Hepatocyte (in vitro differentiated cells): ENCODE results near the gene RRP1. TPM values are rescaled to one million over a fixed set of nuclear protein-coding genes. Genes with fewer than 3 reads are reported as not detected.

Experiments used
- DNase-seq: peaks from one replicate; pipeline ENCODE4 v3.0.0-alpha.2; 2016; ENCODE audit warnings: low spot score
- H2AFZ ChIP-seq: fragments of 200-600 bp; sonication (generic); 2 replicates; pipeline ENCODE4 v1.6.0; 2016; ENCODE audit warnings: antibody characterized with exemption, mild to moderate bottlenecking
- H3K27ac ChIP-seq: fragments of 200-600 bp; sonication (generic); 2 replicates; pipeline ENCODE4 v1.5.1; 2016; ENCODE audit warnings: mild to moderate bottlenecking
- H3K27me3 ChIP-seq: fragments of 200-600 bp; sonication (generic); 2 replicates; pipeline ENCODE4 v1.6.1; 2016
- H3K36me3 ChIP-seq: fragments of 200-600 bp; sonication (generic); replicated peaks from 2 replicates; pipeline ENCODE4 v1.5.1; 2016; ENCODE audit warnings: low read depth; ENCODE audit not compliant: insufficient read depth
- H3K4me1 ChIP-seq: fragments of 200-600 bp; sonication (generic); 2 replicates; pipeline ENCODE4 v1.5.1; 2016; ENCODE audit warnings: mild to moderate bottlenecking, moderate library complexity; ENCODE audit not compliant: insufficient read depth
- H3K4me2 ChIP-seq: fragments of 200-600 bp; sonication (generic); 2 replicates; pipeline ENCODE4 v1.6.0; 2016
- H3K4me3 ChIP-seq: fragments of 200-600 bp; sonication (generic); 2 replicates; pipeline ENCODE4 v1.5.1; 2016; ENCODE audit warnings: mild to moderate bottlenecking
- H3K79me2 ChIP-seq: fragments of 200-600 bp; sonication (generic); 2 replicates; pipeline ENCODE4 v1.6.0; 2017; ENCODE audit warnings: mild to moderate bottlenecking
- H3K9me2 ChIP-seq: fragments of 200-600 bp; sonication (generic); replicated peaks from 2 replicates; pipeline ENCODE4 v1.6.0; 2017; ENCODE audit warnings: mild to moderate bottlenecking; ENCODE audit not compliant: insufficient read depth
- H3K9me3 ChIP-seq: fragments of 200-600 bp; sonication (generic); 2 replicates; pipeline ENCODE4 v1.5.1; 2016; ENCODE audit warnings: low read depth, mild to moderate bottlenecking
- H4K20me1 ChIP-seq: fragments of 200-600 bp; sonication (generic); 2 replicates; pipeline ENCODE4 v1.6.0; 2016; ENCODE audit warnings: mild to moderate bottlenecking; ENCODE audit not compliant: insufficient read depth, poor library complexity, severe bottlenecking
- EZH2 ChIP-seq: fragments of 200-600 bp; sonication (generic); IDR thresholded peaks from 2 replicates; pipeline ENCODE4 v1.6.1; 2016; ENCODE audit warnings: antibody characterized with exemption, mild to moderate bottlenecking, borderline replicate concordance
- EZH2phosphoT487 ChIP-seq: fragments of 200-600 bp; sonication (generic); IDR thresholded peaks from one replicate; pipeline ENCODE4 v1.6.1; 2018; ENCODE audit warnings: antibody characterized with exemption, mild to moderate bottlenecking, low read depth, moderate library complexity; ENCODE audit not compliant: unreplicated experiment, severe bottlenecking
- WGBS: methylation state at CpG from one replicate; pipeline ENCODE4 v1.1.6; 2016; ENCODE audit warnings: low lambda C conversion rate; ENCODE audit errors: missing lambda C conversion rate; 5-methylcytosine and 5-hydroxymethylcytosine counted together
- polyA plus RNA-seq: library from polyadenylated mRNA; unstranded; fragments of >200 nt; fragmentation: Nextera tagmentation; extraction: Ambion mirVana; gene quantifications from 2 replicates; pipeline ENCODE4 v1.2.1, GENCODE V29; 2016
- total RNA-seq: library from RNA; depleted of rRNA; stranded (reverse); fragments of >200 nt; gene quantifications from 2 replicates; pipeline ENCODE4 v1.2.3, GENCODE V29; 2014
- TF ChIP-seq, protein P1 (sequence below): fragments of 200-600 bp; sonication (generic); IDR thresholded peaks from 2 replicates; pipeline ENCODE4 v1.5.1; 2016; ENCODE audit warnings: antibody characterized with exemption, mild to moderate bottlenecking; ENCODE audit not compliant: poor library complexity

Gene RRP1
- total and polyA plus RNA-seq, 2 experiments from 2014 or later, result 24.1 to 32.0 TPM

DNA sequence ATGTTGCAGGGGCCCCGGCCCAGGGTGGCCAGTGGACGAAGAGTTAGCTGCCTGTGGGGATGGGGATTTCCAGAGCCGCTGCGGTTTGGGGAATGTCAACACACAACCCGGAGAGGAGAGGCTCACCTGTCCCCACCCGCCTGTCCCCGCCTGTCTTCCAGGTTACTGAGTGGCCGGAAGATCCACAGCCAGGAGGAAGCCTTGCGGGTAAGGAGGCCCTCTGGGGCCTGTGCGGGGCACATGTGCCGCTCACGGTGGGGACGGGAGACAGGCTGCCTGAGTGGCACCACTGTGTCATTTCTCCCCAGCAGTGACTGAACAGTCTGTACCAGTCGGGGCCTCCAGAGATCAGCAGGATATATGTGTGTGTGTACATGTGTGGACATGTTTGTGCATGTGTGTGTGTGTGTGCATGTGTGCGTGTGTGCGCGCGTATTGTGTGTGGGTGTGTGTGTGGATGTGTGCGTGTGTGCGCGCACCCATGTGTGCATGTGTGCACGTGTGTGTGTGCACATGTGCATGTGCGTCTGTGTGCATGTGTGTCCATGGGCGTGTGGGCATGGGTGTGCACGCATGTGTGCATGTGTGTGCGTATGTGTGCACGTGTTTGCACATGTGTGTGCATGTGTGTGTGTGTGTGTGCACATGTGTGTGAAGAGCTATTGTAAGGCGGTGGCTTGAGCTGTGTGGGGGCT, 38.9 kb upstream of the RRP1 start:
- Histone ChIP-seq H3K36me3 (no peaks in the 10 kb centered on the region), H3K4me1 (no peaks in the 10 kb centered on the region), H4K20me1 (no peaks in the 10 kb centered on the region), H3K9me3 (no peaks in the 10 kb centered on the region), H2AFZ (no peak overlapping the region), H3K9me2 (no peaks in the 10 kb centered on the region), H3K79me2 (no peaks in the 10 kb centered on the region), H3K4me3 (no peak overlapping the region), H3K4me2 (no peak overlapping the region), H3K27ac (no peak overlapping the region), H3K27me3 (no peaks in the 10 kb centered on the region)
- TF ChIP-seq EZH2, result no peak
- TF ChIP-seq, protein P1, sequence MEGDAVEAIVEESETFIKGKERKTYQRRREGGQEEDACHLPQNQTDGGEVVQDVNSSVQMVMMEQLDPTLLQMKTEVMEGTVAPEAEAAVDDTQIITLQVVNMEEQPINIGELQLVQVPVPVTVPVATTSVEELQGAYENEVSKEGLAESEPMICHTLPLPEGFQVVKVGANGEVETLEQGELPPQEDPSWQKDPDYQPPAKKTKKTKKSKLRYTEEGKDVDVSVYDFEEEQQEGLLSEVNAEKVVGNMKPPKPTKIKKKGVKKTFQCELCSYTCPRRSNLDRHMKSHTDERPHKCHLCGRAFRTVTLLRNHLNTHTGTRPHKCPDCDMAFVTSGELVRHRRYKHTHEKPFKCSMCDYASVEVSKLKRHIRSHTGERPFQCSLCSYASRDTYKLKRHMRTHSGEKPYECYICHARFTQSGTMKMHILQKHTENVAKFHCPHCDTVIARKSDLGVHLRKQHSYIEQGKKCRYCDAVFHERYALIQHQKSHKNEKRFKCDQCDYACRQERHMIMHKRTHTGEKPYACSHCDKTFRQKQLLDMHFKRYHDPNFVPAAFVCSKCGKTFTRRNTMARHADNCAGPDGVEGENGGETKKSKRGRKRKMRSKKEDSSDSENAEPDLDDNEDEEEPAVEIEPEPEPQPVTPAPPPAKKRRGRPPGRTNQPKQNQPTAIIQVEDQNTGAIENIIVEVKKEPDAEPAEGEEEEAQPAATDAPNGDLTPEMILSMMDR, result no peak
- TF ChIP-seq EZH2phosphoT487, result no peak
- no peak for DNase-seq
- 87% methylated on average over 27 of the region's 28 CpGs for WGBS

DNA sequence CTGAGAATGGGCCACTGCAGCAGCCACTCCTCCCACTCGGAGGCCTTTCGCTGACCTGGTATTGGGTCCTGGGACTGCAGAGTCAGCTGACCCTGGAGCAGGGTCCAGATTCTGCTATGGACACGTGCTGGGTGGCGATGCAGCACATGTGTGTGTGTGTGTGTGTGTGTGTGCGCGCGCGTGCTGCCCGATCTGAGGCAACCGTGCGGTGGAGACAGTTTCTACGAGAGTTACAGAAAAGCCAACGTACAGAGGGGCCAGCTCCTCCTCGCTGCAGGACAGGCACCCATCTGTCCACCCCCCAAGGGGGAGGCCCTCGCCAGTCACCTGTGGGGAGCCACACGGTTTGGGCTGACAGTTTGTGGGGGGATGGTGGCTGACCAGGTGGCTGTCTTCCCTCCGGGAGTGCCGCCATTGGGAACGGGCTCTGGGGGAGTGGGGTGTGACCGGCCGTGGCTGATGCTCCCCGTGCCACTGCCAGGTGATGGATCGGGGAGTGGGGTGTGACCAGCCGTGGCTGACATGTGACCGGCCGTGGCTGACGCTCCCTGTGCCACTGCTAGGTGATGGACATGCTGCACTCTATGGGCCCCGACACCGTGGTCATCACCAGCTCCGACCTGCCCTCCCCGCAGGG, 37.3 kb upstream of the RRP1 start:
- Histone ChIP-seq H3K79me2 (no peaks in the 10 kb centered on the region), H3K9me3 (no peaks in the 10 kb centered on the region), H3K4me1 (no peaks in the 10 kb centered on the region), H3K27me3 (no peaks in the 10 kb centered on the region), H4K20me1 (no peaks in the 10 kb centered on the region), H3K27ac (no peak overlapping the region), H2AFZ (no peak overlapping the region), H3K9me2 (no peaks in the 10 kb centered on the region), H3K36me3 (no peaks in the 10 kb centered on the region), H3K4me2 (no peak overlapping the region), H3K4me3 (no peak overlapping the region)
- WGBS, result 95% methylated on average over 30 of the region's 31 CpGs
- TF ChIP-seq EZH2, result no peak
- TF ChIP-seq, protein P1, result no peak
- TF ChIP-seq EZH2phosphoT487, result no peak
- DNase-seq, result no peak

DNA sequence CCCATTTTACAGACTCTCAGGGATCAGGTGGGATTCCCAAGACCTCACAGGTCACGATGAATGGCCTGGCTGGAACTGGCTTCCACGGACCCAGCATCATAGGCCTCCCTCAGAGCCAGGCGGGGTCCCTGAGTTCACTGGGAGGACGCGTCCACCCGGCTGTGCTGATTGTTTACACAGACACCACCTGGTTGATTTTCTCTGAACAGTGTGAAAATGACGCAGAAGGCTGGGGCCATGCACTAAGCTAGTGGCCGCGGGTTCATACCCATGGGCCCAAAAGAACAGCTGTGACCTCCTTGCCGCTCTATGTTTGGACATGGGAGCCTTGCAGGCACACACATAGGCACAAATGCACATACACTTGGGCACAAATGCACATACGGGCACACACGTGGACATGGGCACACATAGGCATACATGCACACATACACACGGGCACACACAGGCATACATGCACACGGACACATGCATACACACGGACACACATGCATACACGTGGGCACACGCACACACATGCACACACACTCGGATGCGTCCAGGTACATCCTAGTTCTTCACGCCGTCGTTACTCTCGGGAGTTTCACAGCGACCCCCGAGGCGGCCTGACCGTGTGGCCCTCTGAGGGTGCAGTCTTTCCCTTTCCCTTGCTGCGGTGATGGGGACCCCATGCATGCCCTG, 36.5 kb upstream of the RRP1 start:
- Histone ChIP-seq H4K20me1 (no peaks in the 10 kb centered on the region), H3K9me2 (no peaks in the 10 kb centered on the region), H3K36me3 (no peaks in the 10 kb centered on the region), H3K9me3 (no peaks in the 10 kb centered on the region), H2AFZ (no peak overlapping the region), H3K27ac (no peak overlapping the region), H3K4me2 (no peak overlapping the region), H3K4me1 (peaks cover 7% of the 10 kb centered on the region), H3K79me2 (no peaks in the 10 kb centered on the region), H3K27me3 (no peaks in the 10 kb centered on the region), H3K4me3 (no peak overlapping the region)
- TF ChIP-seq, protein P1, result no peak
- TF ChIP-seq EZH2phosphoT487 (no peak), EZH2 (no peak)
- WGBS, result 96% methylated on average over 27 of the region's 28 CpGs
- no peak for DNase-seq
